Measurements from ENCODE around the gene AFG3L2. TPM values are rescaled to one million over a fixed set of nuclear protein-coding genes. Genes with fewer than 3 reads are reported as not detected.

The AFG3L2 gene
- total and polyA plus RNA-seq, 2 of the 13 experiments (the other 11 are each of a cell fraction or from before 2014, with no cell fraction given): 28.6 to 86.9 TPM

DNA sequence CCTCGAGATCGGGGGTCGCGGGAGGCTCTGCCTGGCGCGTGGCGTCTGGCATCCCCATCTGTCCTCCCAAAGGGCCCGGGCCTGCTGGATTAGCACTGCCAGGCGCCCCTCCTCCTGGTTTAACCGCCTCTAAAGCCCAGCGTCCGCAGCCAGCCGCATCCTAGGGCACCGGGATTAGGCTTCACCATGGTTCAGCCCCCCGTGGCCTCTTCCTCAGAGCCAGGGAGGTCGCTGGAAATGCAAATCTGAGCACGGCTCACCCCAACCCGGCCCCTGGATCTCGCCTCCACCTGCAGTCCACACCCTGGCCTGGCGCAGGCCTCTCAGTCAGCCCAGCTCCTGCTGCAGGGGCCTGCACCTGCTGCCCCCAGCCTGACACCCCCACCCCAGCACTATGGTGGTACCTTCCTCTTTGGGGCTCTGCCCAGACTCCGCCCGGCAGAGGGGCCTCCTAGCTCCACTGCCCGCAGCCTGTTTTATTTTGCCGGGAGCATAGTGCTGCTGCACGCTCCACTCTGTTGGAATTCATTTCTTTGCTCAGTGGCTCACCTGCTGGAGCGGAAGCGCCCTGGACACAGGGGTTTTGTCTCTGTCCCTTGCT lies 43.9 kb upstream of the AFG3L2 start (continued):
- TF ChIP-seq KLF12 (CRISPR knock-in tag; IDR thresholded peaks at IDR 0.05; ENCODE audit: borderline replicate concordance): 0 out of 2 replicates have a peak, but pooled peaks have one; percentile 62
- TF ChIP-seq TERF1 (CRISPR knock-in tag; IDR thresholded peaks at IDR 0.05): no peak
- peak; percentile 75; the same call in 1 of the 2 replicates for TF ChIP-seq ZNF572 (CRISPR knock-in tag; IDR thresholded peaks at IDR 0.05)
- TF ChIP-seq ZNF772 (CRISPR knock-in tag; IDR thresholded peaks at IDR 0.05): 0 out of 2 replicates have a peak, but pooled peaks have one; percentile 49
- TF ChIP-seq YY1 (IDR thresholded peaks at IDR 0.05; ENCODE audit: insufficient read depth, insufficient replicate concordance, low read depth, low read length): peak; percentile 14
- TF ChIP-seq ATF6 (CRISPR knock-in tag; conservative IDR thresholded peaks at IDR 0.05): 0 out of 2 replicates have a peak, but pooled peaks have one; percentile 39
- no peak for TF ChIP-seq SP140L (CRISPR knock-in tag; IDR thresholded peaks at IDR 0.05; ENCODE audit: borderline replicate concordance)
- TF ChIP-seq SPEN (CRISPR knock-in tag; IDR thresholded peaks at IDR 0.05; ENCODE audit: low read depth): peak; percentile 63; the same call in 1 of the 2 replicates
- TF ChIP-seq, protein P1, sequence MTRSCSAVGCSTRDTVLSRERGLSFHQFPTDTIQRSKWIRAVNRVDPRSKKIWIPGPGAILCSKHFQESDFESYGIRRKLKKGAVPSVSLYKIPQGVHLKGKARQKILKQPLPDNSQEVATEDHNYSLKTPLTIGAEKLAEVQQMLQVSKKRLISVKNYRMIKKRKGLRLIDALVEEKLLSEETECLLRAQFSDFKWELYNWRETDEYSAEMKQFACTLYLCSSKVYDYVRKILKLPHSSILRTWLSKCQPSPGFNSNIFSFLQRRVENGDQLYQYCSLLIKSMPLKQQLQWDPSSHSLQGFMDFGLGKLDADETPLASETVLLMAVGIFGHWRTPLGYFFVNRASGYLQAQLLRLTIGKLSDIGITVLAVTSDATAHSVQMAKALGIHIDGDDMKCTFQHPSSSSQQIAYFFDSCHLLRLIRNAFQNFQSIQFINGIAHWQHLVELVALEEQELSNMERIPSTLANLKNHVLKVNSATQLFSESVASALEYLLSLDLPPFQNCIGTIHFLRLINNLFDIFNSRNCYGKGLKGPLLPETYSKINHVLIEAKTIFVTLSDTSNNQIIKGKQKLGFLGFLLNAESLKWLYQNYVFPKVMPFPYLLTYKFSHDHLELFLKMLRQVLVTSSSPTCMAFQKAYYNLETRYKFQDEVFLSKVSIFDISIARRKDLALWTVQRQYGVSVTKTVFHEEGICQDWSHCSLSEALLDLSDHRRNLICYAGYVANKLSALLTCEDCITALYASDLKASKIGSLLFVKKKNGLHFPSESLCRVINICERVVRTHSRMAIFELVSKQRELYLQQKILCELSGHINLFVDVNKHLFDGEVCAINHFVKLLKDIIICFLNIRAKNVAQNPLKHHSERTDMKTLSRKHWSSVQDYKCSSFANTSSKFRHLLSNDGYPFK (CRISPR knock-in tag; IDR thresholded peaks at IDR 0.05; ENCODE audit: borderline replicate concordance): peak; percentile 60; the same call in 1 of the 2 replicates
- TF ChIP-seq PHF8 (CRISPR knock-in tag; IDR thresholded peaks at IDR 0.05): peak; percentile 72
- TF ChIP-seq, protein P2, sequence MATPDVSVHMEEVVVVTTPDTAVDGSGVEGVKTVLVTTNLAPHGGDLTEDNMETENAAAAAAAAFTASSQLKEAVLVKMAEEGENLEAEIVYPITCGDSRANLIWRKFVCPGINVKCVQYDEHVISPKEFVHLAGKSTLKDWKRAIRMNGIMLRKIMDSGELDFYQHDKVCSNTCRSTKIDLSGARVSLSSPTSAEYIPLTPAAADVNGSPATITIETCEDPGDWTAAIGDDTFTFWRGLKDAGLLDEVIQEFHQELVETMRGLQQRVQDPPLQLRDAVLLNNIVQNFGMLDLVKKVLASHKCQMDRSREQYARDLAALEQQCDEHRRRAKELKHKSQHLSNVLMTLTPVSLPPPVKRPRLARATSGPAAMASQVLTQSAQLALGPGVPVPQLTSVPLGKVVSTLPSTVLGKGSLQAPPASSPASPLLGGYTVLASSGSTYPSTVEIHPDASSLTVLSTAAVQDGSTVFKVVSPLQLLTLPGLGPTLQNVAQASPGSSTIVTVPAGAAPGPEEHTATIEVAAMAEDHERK (CRISPR knock-in tag; IDR thresholded peaks at IDR 0.05; ENCODE audit: low read depth): 0 out of 2 replicates have a peak, but pooled peaks have one; percentile 18
- TF ChIP-seq ZNF800 (CRISPR knock-in tag; IDR thresholded peaks at IDR 0.05): peak; percentile 45; the same call in 1 of the 2 replicates
- 0 out of 2 replicates have a peak, but pooled peaks have one; percentile 12 for TF ChIP-seq GATA4 (IDR thresholded peaks at IDR 0.05; ENCODE audit: borderline replicate concordance, low read depth)
- TF ChIP-seq FOXA1 (IDR thresholded peaks at IDR 0.05): no peak
- TF ChIP-seq FOXA1 (CRISPR knock-in tag; IDR thresholded peaks at IDR 0.05): no peak
- TF ChIP-seq NRL (CRISPR knock-in tag; IDR thresholded peaks at IDR 0.05; ENCODE audit: borderline replicate concordance): peak; percentile 68; the same call in 1 of the 2 replicates
- TF ChIP-seq ZNF232 (CRISPR knock-in tag; IDR thresholded peaks at IDR 0.05; ENCODE audit: borderline replicate concordance): peak; percentile 38; the same call in 1 of the 2 replicates

Data from HepG2 (cell line).